H54 (cell line): ENCODE measurements around the gene SNX32.
A peak's percentile ranks its signal among the peaks of the same experiment; 100 is the strongest.

Experiments
- DNase-seq: peaks from one replicate; pipeline ENCODE4 v3.0.0; 2011; ENCODE audit warnings: low spot score, mixed read lengths; ENCODE audit not compliant: insufficient read length
- FAIRE-seq: peaks from 3 replicates; lab custom pipeline; 2011; peaks lifted over from hg19 to GRCh38; lab: Jason Lieb, UNC
- POLR2A ChIP-seq: IDR thresholded peaks from 2 replicates; pipeline ENCODE4 v1.6.1; 2011; ENCODE audit warnings: low read depth, mild to moderate bottlenecking, low read length

SNX32 gene

DNA sequence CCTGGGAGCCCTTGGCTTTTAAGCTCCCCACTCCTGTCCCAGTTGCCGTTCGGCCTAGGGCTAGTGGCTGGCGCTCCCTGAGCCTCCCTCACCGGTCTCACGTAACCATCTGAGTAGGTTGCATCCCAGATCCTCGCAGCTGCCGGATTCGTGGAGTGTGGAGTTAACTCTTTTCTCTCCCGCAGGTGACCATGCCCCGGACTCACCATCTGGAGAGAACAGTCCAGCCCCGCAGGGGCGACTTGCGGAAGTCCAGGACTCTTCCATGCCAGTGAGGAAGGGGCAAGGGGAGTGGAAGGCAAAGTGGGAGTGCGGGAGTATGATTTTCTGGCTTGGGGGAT lies 27.4 kb downstream of the SNX32 start:
- FAIRE-seq (no peak), DNase-seq (no peak)
- TF ChIP-seq POLR2A: no peak

DNA sequence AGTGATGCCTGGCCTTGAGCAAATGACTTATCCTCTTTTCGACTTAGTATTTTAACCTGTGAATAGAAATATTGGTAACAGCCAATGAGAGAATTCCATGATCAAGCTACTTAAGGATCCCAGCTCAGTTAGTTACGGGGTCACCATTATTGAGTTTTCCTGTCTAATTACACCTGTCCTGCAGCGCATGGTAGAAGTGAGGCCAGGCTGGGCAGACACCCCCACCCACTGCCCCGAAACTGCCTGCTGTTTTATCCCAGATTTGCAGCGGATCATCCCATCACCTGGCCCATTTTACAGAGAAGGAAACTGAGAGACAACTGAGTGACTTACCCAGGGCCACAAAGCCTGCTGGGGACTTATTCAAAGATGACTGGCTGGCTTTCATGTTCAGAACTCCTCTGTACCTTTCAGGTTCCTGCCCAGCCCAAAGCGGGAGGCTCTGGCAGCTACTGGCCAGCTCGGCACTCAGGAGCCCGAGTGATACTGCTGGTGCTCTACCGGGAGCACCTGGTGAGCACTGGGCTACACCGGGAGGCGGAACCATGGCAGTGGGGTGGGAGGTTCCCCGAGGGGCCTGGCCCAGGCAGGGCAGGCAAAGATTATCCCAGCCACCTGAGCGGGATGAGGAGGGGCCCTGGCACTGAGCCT lies 27.9 kb downstream of the SNX32 start:
- FAIRE-seq (no peak), DNase-seq (no peak)
- no peak for TF ChIP-seq POLR2A

DNA sequence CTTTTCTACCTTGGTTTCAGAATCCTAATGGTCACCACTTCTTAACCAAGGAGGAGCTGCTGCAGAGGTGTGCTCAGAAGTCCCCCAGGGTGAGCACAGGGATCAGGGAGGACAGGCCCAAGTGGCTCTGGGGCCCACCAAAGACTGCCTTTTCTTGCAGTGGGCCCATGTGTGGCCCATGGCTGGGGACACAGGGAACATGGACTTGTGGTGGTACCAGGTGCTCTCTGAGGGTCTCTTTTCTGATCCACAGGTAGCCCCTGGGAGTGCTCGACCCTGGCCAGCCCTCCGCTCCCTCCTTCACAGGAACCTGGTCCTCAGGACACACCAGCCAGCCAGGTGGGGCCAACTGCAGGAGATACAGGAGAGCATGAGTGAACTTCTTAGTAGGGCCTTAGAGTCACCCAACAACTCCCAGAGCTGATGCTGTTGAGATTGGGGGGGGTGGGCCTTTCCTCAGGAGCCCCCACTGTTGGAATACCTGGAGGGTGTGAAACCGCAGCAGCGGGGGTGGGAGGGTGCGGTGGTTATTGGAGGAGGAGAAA lies 28.5 kb downstream of the SNX32 start:
- no peak for TF ChIP-seq POLR2A
- no peak for DNase-seq
- no peak for FAIRE-seq

DNA sequence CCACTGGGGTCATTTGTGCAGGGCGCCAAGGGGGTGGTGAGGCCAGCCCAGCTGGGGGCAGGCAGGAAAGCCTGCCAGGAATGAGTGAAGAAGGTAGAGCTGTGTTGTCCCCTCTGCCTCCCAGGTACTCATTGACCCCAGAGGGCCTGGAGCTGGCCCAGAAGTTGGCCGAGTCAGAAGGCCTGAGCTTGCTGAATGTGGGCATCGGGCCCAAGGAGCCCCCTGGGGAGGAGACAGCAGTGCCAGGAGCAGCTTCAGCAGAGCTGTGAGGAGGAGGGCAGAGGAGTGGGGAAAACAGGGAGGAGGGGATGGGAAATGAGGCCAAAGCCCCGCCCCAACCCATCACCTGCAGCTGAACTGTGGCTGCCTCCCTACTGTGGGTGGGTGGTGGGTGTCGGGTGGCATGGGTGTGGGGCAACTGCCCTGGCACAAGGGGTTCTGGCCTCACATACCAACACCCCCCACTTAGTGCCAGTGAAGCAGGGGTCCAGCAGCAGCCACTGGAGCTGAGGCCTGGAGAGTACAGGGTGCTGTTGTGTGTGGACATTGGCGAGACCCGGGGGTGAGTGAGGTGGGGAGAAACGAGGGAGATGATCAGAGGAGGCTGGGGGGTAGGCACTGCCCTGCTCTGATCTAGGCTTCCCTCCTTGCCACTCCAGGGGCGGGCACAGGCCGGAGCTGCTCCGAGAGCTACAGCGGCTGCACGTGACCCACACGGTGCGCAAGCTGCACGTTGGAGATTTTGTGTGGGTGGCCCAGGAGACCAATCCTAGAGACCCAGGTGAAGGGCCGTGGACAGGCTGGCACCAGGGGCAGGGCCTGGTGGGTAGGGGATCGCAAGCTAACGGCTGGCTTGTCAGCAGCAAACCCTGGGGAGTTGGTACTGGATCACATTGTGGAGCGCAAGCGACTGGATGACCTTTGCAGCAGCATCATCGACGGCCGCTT lies 29.5 kb downstream of the SNX32 start:
- no peak for TF ChIP-seq POLR2A
- no peak for DNase-seq

DNA sequence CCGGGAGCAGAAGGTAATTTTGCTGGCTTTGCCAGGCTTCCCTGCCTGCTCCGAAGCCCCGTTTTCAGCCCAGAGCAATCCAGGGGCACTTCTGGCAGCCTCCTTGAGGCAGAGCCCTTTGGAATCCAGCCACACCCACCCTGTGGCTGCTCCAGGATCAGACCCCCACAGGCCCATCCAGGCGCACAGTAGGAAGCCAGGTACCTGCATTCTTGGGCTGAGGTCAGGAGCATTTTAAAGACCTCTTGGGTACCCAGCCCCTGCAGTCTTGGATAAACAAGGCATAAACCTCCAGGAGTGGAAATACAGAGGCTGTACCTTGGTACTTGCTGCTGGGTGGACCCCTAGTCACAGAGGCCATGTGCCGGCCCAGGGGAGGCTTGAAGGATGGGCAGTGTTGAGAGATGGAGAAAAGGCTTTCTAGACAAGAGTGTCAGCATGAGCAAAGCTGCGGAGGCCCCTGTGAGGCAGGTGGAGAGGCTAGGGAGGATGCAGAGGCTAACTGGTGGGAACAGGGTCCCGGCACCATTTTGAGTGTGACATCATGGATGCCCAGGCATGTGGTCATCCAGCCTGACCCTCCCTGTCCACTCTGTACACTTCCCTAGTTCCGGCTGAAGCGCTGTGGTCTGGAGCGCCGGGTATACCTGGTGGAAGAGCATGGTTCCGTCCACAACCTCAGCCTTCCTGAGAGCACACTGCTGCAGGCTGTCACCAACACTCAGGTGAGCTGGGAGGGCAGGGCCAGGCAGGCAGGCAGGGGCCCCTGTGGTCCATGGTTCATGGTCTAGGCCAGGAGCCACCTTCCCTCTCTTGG lies 30.3 kb downstream of the SNX32 start:
- TF ChIP-seq POLR2A: no peak
- FAIRE-seq: no peak
- DNase-seq: no peak

More for the DNA sequence above, 29.5 kb downstream of the SNX32 start:
- no peak for FAIRE-seq

DNA sequence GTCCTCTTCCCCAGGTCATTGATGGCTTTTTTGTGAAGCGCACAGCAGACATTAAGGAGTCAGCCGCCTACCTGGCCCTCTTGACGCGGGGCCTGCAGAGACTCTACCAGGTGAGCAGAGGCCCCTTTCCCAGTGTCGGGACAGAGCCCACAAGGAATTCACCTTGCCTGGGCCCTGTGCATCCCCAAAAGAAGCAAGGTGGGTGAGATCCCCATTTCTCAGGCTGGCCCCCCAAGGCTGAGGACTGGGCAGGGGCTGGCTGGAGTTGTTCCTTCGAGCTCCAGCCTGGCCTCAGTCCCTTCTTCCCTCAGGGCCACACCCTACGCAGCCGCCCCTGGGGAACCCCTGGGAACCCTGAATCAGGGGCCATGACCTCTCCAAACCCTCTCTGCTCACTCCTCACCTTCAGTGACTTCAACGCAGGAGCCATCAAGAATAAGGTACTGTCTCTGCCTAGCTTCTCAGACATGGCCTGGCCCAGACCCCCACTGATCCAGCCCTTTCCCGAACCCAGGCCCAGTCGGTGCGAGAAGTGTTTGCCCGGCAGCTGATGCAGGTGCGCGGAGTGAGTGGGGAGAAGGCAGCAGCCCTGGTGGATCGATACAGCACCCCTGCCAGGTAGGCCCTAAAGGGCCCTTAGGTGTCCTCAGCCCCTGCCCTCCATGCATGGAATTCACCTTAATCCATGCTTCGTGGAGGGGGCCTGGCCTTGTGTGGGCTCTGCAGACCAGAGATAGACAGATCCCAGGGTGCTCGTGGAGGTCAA lies 31.1 kb downstream of the SNX32 start:
- FAIRE-seq: no peak

DNA sequence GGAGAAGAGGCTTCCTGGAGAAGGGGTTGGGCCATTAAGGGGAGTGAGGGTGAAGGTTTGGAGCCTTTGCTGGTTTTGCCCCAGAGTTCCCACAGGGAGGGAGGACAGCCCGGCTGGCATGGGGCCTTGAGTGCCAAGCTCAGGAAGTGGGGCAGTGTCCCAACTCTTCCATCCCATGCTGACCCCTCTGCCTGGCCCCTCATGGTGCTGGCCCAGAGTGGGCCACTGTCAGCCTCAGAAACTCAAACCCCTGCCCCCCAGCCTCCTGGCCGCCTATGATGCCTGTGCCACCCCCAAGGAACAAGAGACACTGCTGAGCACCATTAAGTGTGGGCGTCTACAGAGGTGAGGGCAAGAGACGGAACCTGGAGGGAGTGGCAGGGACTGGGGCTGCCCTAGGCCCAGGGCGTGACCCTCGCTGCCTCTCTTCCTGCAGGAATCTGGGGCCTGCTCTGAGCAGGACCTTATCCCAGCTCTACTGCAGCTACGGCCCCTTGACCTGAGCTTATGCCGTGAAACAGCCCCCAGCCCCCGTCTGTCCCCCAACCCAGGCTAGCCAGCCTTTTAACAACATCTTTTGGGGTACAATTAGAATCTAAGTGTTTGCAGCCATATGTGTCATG lies 31.9 kb downstream of the SNX32 start:
- FAIRE-seq (no peak), DNase-seq (no peak)
- TF ChIP-seq POLR2A: 0 out of 2 replicates have a peak, but pooled peaks have one; percentile 17

More for the DNA sequence above, 31.1 kb downstream of the SNX32 start:
- DNase-seq: no peak
- TF ChIP-seq POLR2A: no peak

DNA sequence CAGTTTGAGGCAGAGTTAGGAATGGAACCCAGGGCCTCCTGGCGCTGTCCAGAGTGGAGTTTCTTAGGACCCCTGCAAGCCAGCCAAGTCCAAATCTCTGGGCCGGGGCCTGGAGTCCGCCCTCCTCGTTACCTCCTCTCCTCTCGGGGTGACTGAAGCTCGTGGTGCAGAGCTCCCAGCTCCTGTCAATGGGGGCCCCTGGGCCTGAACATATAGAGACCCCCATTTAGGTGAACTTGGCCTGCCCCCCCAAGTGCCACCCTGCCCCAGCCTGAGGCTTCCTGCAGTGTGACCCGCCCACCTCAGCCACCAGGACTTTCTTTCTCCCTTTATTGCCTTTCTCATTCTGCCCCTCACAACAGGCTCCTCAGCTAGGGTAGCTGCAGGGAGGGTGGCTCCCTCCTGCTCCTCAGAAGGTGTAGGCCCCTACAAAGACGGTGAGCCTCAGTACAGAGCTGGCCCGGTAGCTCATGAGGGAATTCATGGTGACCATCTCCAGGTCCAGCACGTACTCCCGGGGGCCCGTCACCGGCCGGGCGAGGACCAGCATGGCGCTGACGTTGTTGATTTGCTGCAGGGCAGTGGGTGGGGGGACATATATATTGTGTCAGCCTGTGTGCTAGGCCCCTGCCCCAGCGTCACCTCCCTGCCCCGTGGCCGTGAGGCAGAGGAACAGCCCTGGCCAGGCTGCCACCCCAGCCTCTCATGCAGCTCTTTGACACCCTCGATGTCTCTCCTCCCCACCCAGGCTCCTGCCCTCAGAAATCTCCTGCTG lies 32.9 kb downstream of the SNX32 start:
- DNase-seq (no peak), FAIRE-seq (no peak)
- no peak for TF ChIP-seq POLR2A

DNA sequence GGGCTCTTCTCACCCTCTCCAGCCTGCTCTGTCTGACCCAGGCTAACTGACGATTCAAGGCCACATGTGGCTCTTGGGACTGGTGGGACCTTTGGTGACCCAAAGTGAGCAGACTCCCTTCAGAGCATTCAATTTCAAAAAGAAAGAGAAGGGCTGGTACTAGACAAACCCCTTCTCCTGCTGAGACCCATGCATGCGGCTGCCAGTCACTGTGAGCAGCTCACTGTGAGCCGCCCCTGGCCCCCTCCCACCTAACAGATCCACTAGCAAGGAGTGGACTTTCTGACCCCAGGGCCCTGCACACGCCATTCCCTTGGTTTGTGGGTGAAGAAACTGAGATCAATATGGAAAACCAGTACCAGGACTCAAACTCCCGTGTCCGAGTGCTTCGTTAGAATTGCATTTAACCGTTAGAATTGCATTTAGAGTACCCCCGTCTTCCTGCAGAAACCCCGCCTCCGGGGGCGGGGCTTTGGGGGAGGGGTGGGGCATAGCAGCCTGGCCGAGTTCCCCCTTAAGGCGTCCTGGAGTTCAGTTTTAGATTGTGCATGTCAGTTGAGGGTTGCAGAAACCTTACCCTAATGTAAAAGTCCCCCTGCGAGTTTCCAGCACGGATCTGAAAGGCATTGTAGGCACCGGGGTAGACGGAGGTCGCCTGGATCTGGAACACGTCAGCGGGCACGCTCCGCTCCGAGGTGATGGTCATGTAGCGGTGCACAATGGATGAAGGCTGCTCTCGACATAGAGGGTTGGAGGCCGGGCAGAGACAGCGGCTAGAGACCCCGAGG lies 33.7 kb downstream of the SNX32 start:
- FAIRE-seq: no peak

DNA sequence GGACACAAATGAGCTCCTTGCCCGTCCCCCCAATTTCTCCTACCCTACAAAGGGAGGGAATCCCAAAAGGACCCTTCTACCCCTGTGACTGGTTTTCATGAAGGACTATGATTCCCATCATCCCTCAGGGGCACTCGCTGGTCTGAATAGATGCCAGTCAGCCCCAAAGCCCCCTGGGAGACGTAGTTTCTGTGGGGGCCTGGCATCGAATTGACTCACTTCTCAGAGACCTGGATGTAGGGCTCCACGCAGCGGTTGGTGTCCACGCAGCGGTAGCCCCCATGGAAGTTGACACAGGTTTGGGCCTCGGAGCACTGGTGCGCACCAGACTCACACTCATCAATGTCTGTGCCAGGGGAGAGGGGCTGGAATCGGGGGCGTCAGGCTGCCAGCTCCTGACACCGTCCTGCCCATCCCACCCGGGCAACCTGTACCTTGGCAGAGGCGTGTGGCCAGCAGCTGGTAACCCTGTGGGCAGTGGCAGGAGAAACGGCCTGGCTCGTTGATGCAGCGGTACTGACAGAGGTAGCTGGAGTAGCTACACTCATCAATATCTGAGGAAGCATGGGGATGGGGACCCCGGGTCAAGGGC lies 34.4 kb downstream of the SNX32 start:
- no peak for DNase-seq
- FAIRE-seq: no peak
- TF ChIP-seq POLR2A: peak; percentile 45

More for the DNA sequence above, 33.7 kb downstream of the SNX32 start:
- TF ChIP-seq POLR2A: no peak
- DNase-seq: no peak

DNA sequence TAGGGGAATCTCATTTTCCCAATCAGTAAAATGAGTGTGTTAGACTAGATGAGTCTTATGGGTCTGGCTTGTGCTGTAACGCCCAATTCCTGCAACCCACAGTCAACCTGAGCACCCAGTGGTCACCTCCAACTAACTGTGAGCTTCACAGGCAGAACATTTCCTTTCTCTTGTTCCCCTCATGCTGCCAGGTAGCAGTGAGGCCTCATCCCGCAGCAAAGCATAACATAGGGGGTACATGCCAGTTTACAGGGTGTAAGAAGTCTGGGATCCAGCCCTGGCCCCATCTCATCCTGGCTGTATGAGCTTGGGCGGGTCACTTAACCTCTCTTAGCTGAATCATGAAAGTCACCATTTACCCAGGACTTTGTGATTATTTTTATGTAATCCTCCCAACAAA lies 35.1 kb downstream of the SNX32 start:
- no peak for TF ChIP-seq POLR2A
- FAIRE-seq (no peak), DNase-seq (no peak)
